Nephron (organoid): ENCODE data around the gene APOF.
"Not testable (repeated sequence)": the region's sequence is repeated elsewhere in the genome, so short reads cannot be mapped to it uniquely, and the experiment has no call there.

Experiments
- H3K27ac Mint-ChIP-seq, 3 experiments: 2 replicates each; pipeline ENCODE4 v1.8.0; 2020; ENCODE audit warnings: mixed read lengths in 3 of 3, mild to moderate bottlenecking in 2 of 3, moderate library complexity in 1 of 3
- H3K27me3 Mint-ChIP-seq: 2 replicates; pipeline ENCODE4 v1.8.0; 2021; ENCODE audit warnings: low read depth, mild to moderate bottlenecking, moderate library complexity, mixed read lengths
- H3K36me3 Mint-ChIP-seq: 2 replicates; pipeline ENCODE4 v1.8.0; 2020; ENCODE audit warnings: low read depth, mixed read lengths
- H3K4me1 Mint-ChIP-seq: 2 replicates; pipeline ENCODE4 v1.8.0; 2020; ENCODE audit warnings: mixed read lengths
- H3K4me3 Mint-ChIP-seq, 3 experiments: 2 replicates each; pipeline ENCODE4 v1.8.0; 2020; ENCODE audit warnings: mild to moderate bottlenecking in 3 of 3, mixed read lengths in 3 of 3, moderate library complexity in 2 of 3
- H3K9me3 Mint-ChIP-seq: 2 replicates; pipeline ENCODE4 v1.8.0; 2020; ENCODE audit warnings: mixed read lengths
- TF ChIP-seq, protein P1 (sequence below), 3 experiments: fragments of 200-600 bp; sonication (generic); IDR thresholded peaks; one replicate each; pipeline ENCODE4 v1.5.0; 2021; ENCODE audit warnings: antibody characterized with exemption in 3 of 3; ENCODE audit not compliant: unreplicated experiment in 3 of 3

Gene APOF

DNA sequence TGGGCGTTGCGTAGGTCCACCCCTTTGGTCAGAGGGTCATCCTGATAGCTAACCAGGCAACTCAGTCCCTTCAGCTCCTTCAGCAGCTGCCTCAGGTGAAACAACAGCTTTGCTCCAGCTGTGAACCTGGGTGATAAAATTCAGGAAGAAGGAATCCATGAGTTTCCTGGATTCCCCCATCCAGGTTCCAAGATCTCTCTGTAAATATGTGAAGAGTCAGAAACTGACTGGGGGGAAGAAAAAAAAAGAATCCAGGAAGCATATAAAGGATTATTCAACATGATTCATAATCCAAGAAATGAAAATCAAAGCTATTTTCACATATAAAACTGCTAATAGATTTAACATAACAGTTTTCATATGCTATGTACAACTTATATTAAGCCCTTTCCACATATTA is 11.3 kb downstream of the APOF start:
- Mint-ChIP-seq H3K4me1 (no peaks in the 10 kb centered on the region), H3K27me3 (no peaks in the 10 kb centered on the region), H3K27ac (no peak overlapping the region), H3K36me3 (peaks cover 63% of the 10 kb centered on the region), H3K9me3 (no peaks in the 10 kb centered on the region), H3K4me3 (no peak overlapping the region)
- TF ChIP-seq, protein P1, sequence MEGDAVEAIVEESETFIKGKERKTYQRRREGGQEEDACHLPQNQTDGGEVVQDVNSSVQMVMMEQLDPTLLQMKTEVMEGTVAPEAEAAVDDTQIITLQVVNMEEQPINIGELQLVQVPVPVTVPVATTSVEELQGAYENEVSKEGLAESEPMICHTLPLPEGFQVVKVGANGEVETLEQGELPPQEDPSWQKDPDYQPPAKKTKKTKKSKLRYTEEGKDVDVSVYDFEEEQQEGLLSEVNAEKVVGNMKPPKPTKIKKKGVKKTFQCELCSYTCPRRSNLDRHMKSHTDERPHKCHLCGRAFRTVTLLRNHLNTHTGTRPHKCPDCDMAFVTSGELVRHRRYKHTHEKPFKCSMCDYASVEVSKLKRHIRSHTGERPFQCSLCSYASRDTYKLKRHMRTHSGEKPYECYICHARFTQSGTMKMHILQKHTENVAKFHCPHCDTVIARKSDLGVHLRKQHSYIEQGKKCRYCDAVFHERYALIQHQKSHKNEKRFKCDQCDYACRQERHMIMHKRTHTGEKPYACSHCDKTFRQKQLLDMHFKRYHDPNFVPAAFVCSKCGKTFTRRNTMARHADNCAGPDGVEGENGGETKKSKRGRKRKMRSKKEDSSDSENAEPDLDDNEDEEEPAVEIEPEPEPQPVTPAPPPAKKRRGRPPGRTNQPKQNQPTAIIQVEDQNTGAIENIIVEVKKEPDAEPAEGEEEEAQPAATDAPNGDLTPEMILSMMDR (IDR thresholded peaks at IDR 0.05; ENCODE audit: unreplicated experiment in 3 of 3) = no peak

DNA sequence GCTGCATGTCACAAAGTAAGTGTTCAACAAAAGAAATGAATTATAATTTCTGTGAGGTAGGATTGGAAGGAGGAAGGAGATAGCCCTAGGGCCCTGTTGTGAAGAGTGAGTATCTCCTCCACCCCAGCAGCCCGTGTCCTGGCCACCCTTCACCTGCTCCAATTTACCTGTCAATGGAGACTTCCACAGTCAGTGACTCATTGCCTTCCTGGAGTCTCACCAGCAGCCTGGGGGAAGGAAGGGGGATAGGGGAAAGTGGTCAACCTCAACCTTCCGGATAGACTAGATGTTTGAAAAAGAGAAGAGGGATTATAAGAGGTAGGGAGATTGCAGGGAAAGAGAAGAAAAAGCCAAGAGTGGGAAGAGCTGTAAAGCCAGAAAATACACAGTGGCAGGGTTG is 12.0 kb downstream of the APOF start:
- H3K9me3 Mint-ChIP-seq = no peaks in the 10 kb centered on the region

GRCh38 chr12:56348776-56349175 is 13.9 kb downstream of the APOF start:
- TF ChIP-seq, protein P1 (IDR thresholded peaks at IDR 0.05; ENCODE audit: unreplicated experiment in 3 of 3) = no peak
- Mint-ChIP-seq H3K4me3 (no peak overlapping the region), H3K36me3 (peaks cover 60% of the 10 kb centered on the region), H3K27ac (no peak overlapping the region), H3K9me3 (no peaks in the 10 kb centered on the region), H3K4me1 (no peaks in the 10 kb centered on the region), H3K27me3 (no peaks in the 10 kb centered on the region)

More for the DNA sequence above, 12.0 kb downstream of the APOF start:
- no peak overlapping the region for H3K27ac Mint-ChIP-seq
- H3K4me3 Mint-ChIP-seq = no peak overlapping the region
- no peaks in the 10 kb centered on the region for H3K27me3 Mint-ChIP-seq
- peaks cover 65% of the 10 kb centered on the region for H3K36me3 Mint-ChIP-seq
- TF ChIP-seq, protein P1 (IDR thresholded peaks at IDR 0.05; ENCODE audit: unreplicated experiment in 3 of 3) = no peak
- H3K4me1 Mint-ChIP-seq = no peaks in the 10 kb centered on the region

DNA sequence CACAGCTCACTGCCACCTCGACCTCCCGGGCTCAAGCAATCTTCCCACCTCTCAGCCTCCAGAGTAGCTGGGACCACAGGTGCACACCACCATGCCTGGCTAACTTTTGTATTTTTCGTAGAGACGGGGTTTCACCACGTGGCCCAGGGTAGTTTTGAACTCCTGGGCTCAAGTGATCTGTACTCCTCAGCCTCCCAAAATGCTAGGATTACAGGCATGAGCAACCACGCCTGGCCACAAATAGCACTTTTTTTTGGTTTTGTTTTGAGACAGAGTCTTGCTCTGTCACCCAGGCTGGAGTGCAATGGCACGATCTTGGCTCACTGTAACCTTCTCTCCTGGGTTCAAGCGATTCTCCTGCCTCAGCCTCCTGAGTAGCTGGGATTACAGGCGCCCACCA is 15.4 kb downstream of the APOF start:
- H3K4me3 Mint-ChIP-seq, H3K4me1 Mint-ChIP-seq, H3K9me3 Mint-ChIP-seq, H3K27me3 Mint-ChIP-seq, H3K27ac Mint-ChIP-seq: not testable (repeated sequence)
- peaks cover 70% of the 10 kb centered on the region for H3K36me3 Mint-ChIP-seq

DNA sequence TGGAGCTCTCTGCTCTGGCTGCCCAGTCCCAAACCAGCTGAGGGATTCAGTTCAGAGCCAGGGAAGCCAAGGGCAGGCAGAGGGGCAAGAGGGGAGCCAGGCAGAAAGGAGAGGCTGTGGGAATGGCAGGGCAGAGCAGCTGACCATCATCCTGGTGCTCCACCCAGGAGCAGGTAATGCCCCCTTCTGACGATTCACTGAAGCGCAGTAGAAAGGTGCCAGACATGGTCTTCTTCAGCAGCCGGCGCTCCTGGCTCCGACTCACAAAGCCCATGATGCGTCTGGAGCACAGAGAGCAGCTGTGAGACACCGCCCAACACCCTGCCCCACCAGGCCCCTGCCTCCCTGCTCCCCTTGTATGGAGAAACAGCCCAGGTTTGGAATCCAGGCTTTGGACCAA is 16.0 kb downstream of the APOF start:
- H3K4me3 Mint-ChIP-seq = no peak overlapping the region
- H3K36me3 Mint-ChIP-seq = peaks cover 69% of the 10 kb centered on the region
- no peak overlapping the region for H3K27ac Mint-ChIP-seq
- H3K4me1 Mint-ChIP-seq = no peaks in the 10 kb centered on the region
- no peaks in the 10 kb centered on the region for H3K9me3 Mint-ChIP-seq
- TF ChIP-seq, protein P1 (IDR thresholded peaks at IDR 0.05; ENCODE audit: unreplicated experiment in 3 of 3) = no peak
- no peaks in the 10 kb centered on the region for H3K27me3 Mint-ChIP-seq

DNA sequence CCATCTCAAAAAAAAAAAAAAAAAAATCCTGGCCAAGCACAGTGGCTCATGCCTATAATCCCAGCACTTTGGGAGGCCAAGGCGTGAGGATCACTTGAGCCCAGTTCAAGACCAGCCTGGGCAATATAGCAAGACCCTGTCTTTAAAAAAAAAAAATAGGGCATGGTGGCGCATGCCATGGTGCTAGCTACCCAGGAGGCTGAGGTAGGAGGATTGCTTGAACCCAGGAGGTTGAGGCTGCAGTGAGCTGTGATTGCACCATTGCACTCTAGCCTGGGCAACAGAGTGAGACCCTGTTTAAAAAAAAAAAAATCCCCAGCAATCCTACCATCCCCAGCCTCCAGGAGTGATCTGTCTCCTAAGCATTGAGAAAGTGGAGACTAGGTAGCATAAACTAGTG is 20.4 kb downstream of the APOF start:
- not testable (repeated sequence) for H3K27me3 Mint-ChIP-seq, H3K4me1 Mint-ChIP-seq, H3K27ac Mint-ChIP-seq, H3K9me3 Mint-ChIP-seq, H3K4me3 Mint-ChIP-seq
- peaks cover 36% of the 10 kb centered on the region for H3K36me3 Mint-ChIP-seq

GRCh38 chr12:56341616-56342015 is 21.0 kb downstream of the APOF start:
- TF ChIP-seq, protein P1 (IDR thresholded peaks at IDR 0.05; ENCODE audit: unreplicated experiment in 3 of 3) = no peak
- Mint-ChIP-seq H3K36me3 (peaks cover 33% of the 10 kb centered on the region), H3K27me3 (peaks cover 4% of the 10 kb centered on the region), H3K27ac (no peak overlapping the region), H3K4me3 (no peak overlapping the region), H3K9me3 (no peaks in the 10 kb centered on the region), H3K4me1 (no peaks in the 10 kb centered on the region)
